ENCODE measurements around the gene PHKB.

PHKB gene

DNA sequence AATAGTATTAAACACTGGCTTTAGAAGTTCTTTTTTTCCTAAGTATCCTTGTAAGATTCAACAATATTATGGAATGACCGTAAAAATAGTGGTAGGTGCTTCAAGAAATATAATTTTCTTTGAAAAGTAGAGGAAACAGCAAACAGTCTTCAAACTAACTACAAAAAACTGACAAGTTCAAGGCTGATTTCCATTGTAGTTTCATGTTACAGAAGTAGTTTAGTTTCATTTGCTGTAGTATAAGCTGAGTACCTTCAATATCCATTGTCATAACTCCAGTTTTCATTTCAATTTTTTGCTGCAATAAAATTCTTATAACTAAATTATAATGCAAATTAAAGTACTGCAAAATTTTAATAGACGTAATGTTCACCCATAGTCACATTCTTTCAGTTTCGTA, 19.3 kb downstream of the PHKB start:
- TF ChIP-seq, protein P1, sequence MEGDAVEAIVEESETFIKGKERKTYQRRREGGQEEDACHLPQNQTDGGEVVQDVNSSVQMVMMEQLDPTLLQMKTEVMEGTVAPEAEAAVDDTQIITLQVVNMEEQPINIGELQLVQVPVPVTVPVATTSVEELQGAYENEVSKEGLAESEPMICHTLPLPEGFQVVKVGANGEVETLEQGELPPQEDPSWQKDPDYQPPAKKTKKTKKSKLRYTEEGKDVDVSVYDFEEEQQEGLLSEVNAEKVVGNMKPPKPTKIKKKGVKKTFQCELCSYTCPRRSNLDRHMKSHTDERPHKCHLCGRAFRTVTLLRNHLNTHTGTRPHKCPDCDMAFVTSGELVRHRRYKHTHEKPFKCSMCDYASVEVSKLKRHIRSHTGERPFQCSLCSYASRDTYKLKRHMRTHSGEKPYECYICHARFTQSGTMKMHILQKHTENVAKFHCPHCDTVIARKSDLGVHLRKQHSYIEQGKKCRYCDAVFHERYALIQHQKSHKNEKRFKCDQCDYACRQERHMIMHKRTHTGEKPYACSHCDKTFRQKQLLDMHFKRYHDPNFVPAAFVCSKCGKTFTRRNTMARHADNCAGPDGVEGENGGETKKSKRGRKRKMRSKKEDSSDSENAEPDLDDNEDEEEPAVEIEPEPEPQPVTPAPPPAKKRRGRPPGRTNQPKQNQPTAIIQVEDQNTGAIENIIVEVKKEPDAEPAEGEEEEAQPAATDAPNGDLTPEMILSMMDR (IDR thresholded peaks at IDR 0.05; ENCODE audit: borderline replicate concordance, control extremely low read depth, extremely low read depth, insufficient read depth, missing control alignments), result no peak
- in situ Hi-C loops (cut with MboI; ENCODE audit: low sequenced_read_pairs, unreplicated experiment), result no loop called here
- DNase-seq (ENCODE audit: low spot score), result no peak

DNA sequence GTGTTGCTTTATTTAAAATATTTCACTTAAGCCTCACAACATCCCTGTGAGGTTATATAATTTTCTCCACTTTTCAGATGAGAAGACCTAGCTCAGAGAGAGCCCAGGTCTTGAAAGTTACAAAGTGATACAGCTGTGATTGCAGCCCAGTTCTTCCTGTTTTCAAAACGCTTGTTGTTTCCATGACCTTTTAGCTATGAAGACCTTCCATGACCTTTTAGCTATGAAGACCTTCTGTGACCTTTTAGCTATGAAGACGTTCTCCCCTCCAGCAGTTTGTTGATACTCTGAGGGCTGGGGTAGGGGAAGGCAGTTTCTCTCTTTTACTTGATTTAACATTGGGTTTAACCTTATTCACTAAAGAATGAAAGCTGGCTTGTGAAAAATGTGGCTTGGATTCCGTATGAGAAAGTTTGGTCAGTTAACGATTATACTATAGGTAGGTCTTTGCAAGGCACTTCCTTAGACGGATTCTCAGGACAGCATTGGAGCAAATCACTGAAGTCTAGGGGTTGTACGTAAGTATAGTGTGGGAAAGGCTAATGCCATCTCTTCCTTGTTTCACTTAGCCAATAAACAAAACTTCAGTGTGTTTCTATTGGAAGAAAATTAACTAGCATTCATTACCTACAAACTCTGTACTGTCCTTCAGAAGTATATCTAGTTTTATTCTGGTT, 20.7 kb downstream of the PHKB start:
- DNase-seq (ENCODE audit: low spot score), result no peak
- TF ChIP-seq, protein P1 (IDR thresholded peaks at IDR 0.05; ENCODE audit: borderline replicate concordance, control extremely low read depth, extremely low read depth, insufficient read depth, missing control alignments), result no peak
- in situ Hi-C loops (cut with MboI; ENCODE audit: low sequenced_read_pairs, unreplicated experiment), result no loop called here

DNA sequence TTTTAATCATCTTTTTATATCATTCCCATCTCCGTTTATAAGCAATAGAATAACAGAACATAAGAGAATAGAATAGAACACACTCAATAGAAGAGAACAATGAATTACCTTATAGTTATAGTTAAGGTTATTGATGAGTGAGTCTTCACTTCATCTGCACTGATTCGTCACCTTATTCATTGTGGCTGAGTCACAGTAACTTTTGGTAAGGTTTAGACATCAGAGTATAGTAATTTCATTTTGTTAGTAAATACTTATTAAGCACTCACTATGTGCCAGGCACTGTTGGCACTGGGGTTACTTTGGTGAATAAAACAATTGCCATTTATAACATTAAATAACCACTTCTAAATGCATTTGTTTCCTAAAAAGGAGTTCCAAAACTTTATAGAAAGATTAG, 22.5 kb downstream of the PHKB start:
- TF ChIP-seq, protein P1 (IDR thresholded peaks at IDR 0.05; ENCODE audit: borderline replicate concordance, control extremely low read depth, extremely low read depth, insufficient read depth, missing control alignments), result no peak
- no peak for DNase-seq (ENCODE audit: low spot score)
- in situ Hi-C loops (cut with MboI; ENCODE audit: low sequenced_read_pairs, unreplicated experiment), result no loop called here

DNA sequence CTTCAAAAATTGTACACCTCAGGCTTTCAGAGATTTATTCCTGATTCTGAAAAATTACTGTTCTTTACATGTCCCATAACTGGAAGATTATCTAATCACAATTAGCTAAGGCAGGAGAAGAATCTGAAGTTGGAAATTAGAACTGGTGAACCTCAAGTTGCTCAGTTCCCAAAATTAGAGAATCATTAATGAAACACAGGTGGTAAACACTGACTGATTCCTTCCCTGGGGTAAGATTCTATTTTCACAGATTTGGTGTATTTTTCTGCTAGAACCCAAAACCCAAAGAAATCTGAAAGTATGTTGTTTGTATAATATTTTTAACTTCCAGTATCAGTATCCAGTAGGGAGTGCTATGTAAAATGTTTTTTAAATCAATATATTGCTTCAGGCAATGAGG, 25.7 kb downstream of the PHKB start:
- TF ChIP-seq, protein P1 (IDR thresholded peaks at IDR 0.05; ENCODE audit: borderline replicate concordance, control extremely low read depth, extremely low read depth, insufficient read depth, missing control alignments), result no peak
- in situ Hi-C loops (cut with MboI; ENCODE audit: low sequenced_read_pairs, unreplicated experiment), result no loop called here
- no peak for DNase-seq (ENCODE audit: low spot score)

DNA sequence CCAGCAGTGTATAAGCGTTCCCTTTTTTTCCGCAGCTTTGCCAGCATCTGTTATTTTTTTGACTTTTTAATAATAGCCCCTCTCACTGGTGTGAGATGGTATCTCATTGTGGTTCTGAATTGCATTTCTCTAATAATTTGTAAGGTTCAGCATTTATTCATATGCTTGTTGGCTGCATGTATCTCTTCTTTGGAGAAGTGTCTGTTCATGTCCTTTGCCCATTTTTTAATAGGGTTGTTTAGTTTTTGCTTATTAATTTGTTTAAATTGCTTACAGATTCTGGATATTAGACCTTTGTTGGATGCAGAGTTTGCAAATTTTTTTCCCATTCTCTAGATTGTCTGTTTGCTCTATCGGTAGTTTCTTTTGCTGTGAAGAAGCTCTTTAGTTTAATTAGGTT, 26.9 kb downstream of the PHKB start:
- TF ChIP-seq, protein P1 (IDR thresholded peaks at IDR 0.05; ENCODE audit: borderline replicate concordance, control extremely low read depth, extremely low read depth, insufficient read depth, missing control alignments), result no peak
- DNase-seq (ENCODE audit: low spot score), result no peak
- in situ Hi-C loops (cut with MboI; ENCODE audit: low sequenced_read_pairs, unreplicated experiment), result no loop called here

DNA sequence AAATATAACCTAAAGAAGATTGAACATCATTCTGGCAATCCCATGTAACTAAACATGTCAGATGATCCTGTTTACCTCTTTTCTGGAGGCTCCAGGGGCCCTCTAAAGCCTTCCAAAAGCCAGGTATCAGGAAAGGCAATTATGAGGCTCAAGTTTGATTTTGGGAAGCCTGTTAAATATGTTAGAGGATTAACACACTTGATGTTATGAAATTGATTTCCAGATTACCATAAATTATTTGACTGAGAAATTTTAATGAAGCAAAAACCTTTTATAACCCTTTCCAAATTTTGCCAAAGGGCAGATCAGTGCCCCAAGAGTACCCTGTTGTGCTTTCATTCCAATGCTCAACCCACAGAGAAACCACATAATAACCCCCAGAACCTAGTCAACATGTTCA, 29.3 kb downstream of the PHKB start:
- DNase-seq (ENCODE audit: low spot score), result no peak
- TF ChIP-seq, protein P1 (IDR thresholded peaks at IDR 0.05; ENCODE audit: borderline replicate concordance, control extremely low read depth, extremely low read depth, insufficient read depth, missing control alignments), result no peak
- in situ Hi-C loops (cut with MboI; ENCODE audit: low sequenced_read_pairs, unreplicated experiment), result no loop called here
